ENCODE measurements around the gene PAQR5. TPM values are rescaled to one million over a fixed set of nuclear protein-coding genes. Genes with fewer than 3 reads are reported as not detected.
"Not testable (repeated sequence)": the region's sequence is repeated elsewhere in the genome, so short reads cannot be mapped to it uniquely, and the experiment has no call there.

PAQR5 gene
- polyA plus RNA-seq, 3 donors: 25.7 to 40.6 (median 32.8) TPM

- no peak for DNase-seq
Measured at GRCh38 chr15:69313432-69314000, 14.8 kb downstream of the PAQR5 start.

- DNase-seq: no peak
Measured at GRCh38 chr15:69314131-69314530, 15.4 kb downstream of the PAQR5 start.

GRCh38 chr15:69314736-69315135 is 16.0 kb downstream of the PAQR5 start:
- DNase-seq: no peak

- no peak for DNase-seq
Measured at GRCh38 chr15:69315402-69316110, 16.8 kb downstream of the PAQR5 start.

- DNase-seq: no peak
Measured at GRCh38 chr15:69316291-69316690, 17.6 kb downstream of the PAQR5 start.

GRCh38 chr15:69317392-69317841 is 18.7 kb downstream of the PAQR5 start:
- DNase-seq: peak; percentile 65

GRCh38 chr15:69318033-69318432 is 19.3 kb downstream of the PAQR5 start:
- DNase-seq: no peak

- no peak for DNase-seq
Measured at GRCh38 chr15:69319384-69320375, 21.0 kb downstream of the PAQR5 start.

- DNase-seq: no peak
Measured at GRCh38 chr15:69320977-69321554, 22.4 kb downstream of the PAQR5 start.

GRCh38 chr15:69323893-69324430 is 25.2 kb downstream of the PAQR5 start:
- DNase-seq: no peak

- DNase-seq: no peak
Measured at GRCh38 chr15:69324565-69324964, 25.9 kb downstream of the PAQR5 start.

GRCh38 chr15:69325456-69325971 is 26.8 kb downstream of the PAQR5 start:
- DNase-seq: no peak

GRCh38 chr15:69328080-69328479 is 29.4 kb downstream of the PAQR5 start:
- DNase-seq: no peak

- no peak for DNase-seq
Measured at GRCh38 chr15:69328739-69329138, 30.0 kb downstream of the PAQR5 start.

GRCh38 chr15:69337138-69337537 is 38.4 kb downstream of the PAQR5 start:
- no peak for DNase-seq

GRCh38 chr15:69338535-69339213 is 40.0 kb downstream of the PAQR5 start:
- no peak for DNase-seq

- DNase-seq: not testable (repeated sequence)
Measured at GRCh38 chr15:69339214-69339543, 40.5 kb downstream of the PAQR5 start.

- DNase-seq: no peak
Measured at GRCh38 chr15:69340243-69340900, 41.7 kb downstream of the PAQR5 start.

- no peak for DNase-seq
Measured at GRCh38 chr15:69341356-69341755, 42.6 kb downstream of the PAQR5 start.

GRCh38 chr15:69342460-69343076 is 43.9 kb downstream of the PAQR5 start:
- no peak for DNase-seq

All from renal pelvis (tissue), 4 donors.